Mesendoderm (in vitro differentiated cells): Measurements from ENCODE around the gene SDK2.

Experiments used
- DNase-seq: peaks from one replicate; pipeline ENCODE4 v3.0.0; 2013
- H2AK5ac ChIP-seq: 2 replicates; pipeline ENCODE4 v1.6.1; 2013; ENCODE audit warnings: low read length, inconsistent platforms
- H2BK120ac ChIP-seq: 2 replicates; pipeline ENCODE4 v1.6.1; 2013; ENCODE audit warnings: low read depth, mild to moderate bottlenecking, low read length, moderate library complexity, mixed read lengths
- H2BK15ac ChIP-seq: replicated peaks from 2 replicates; pipeline ENCODE4 v1.6.1; 2013; ENCODE audit warnings: low read depth, mild to moderate bottlenecking, moderate library complexity
- H2BK5ac ChIP-seq: 2 replicates; pipeline ENCODE4 v1.6.1; 2013; ENCODE audit warnings: low read length, inconsistent platforms
- H3K18ac ChIP-seq: 2 replicates; pipeline ENCODE4 v1.6.1; 2013; ENCODE audit warnings: mild to moderate bottlenecking, low read length, mixed read lengths
- H3K23ac ChIP-seq: one replicate; pipeline ENCODE4 v1.6.1; 2013; ENCODE audit warnings: low read length
- H3K27ac ChIP-seq: 2 replicates; pipeline ENCODE4 v1.5.1; 2013; ENCODE audit warnings: low read depth, mild to moderate bottlenecking, inconsistent platforms, low read length, moderate library complexity
- H3K27me3 ChIP-seq: 2 replicates; pipeline ENCODE4 v1.6.1; 2013; ENCODE audit warnings: low read length, control low read depth, mild to moderate bottlenecking, inconsistent platforms; ENCODE audit not compliant: insufficient read depth, poor library complexity
- H3K36me3 ChIP-seq: 2 replicates; pipeline ENCODE4 v1.6.1; 2013; ENCODE audit warnings: low read length, inconsistent platforms; ENCODE audit not compliant: control insufficient read depth, insufficient read depth
- H3K4ac ChIP-seq: one replicate; pipeline ENCODE4 v1.6.1; 2013; ENCODE audit warnings: low read depth, mild to moderate bottlenecking, low read length, moderate library complexity
- H3K4me1 ChIP-seq: 2 replicates; pipeline ENCODE4 v1.6.1; 2013; ENCODE audit warnings: low read depth, low read length, inconsistent platforms; ENCODE audit not compliant: control insufficient read depth
- H3K4me2 ChIP-seq: 2 replicates; pipeline ENCODE4 v1.6.1; 2013; ENCODE audit warnings: low read length
- H3K4me3 ChIP-seq: 2 replicates; pipeline ENCODE4 v1.5.1; 2013; ENCODE audit warnings: mild to moderate bottlenecking, low read length
- H3K56ac ChIP-seq: one replicate; pipeline ENCODE4 v1.6.1; 2013; ENCODE audit warnings: low read length
- H3K79me1 ChIP-seq: 2 replicates; pipeline ENCODE4 v1.6.1; 2013; ENCODE audit warnings: low read length, inconsistent platforms
- H3K79me2 ChIP-seq: 2 replicates; pipeline ENCODE4 v1.6.1; 2013; ENCODE audit warnings: mild to moderate bottlenecking, low read length; ENCODE audit not compliant: control insufficient read depth, insufficient read depth
- H3K9ac ChIP-seq: 2 replicates; pipeline ENCODE4 v1.6.1; 2013; ENCODE audit warnings: low read length, inconsistent platforms
- H4K5ac ChIP-seq: one replicate; pipeline ENCODE4 v1.6.1; 2013; ENCODE audit warnings: low read length
- H4K8ac ChIP-seq: one replicate; pipeline ENCODE4 v1.6.1; 2013; ENCODE audit warnings: low read depth, mild to moderate bottlenecking, control low read depth, low read length, moderate library complexity
- WGBS: extraction: QIAGEN DNeasy Blood & Tissue Kit; methylation state at CpG from one replicate; pipeline ENCODE4 v1.1.7; 2013; ENCODE audit warnings: low lambda C conversion rate, missing lambda C conversion rate; ENCODE audit not compliant: insufficient coverage; ENCODE audit errors: extremely low coverage; 5-methylcytosine and 5-hydroxymethylcytosine counted together

The SDK2 gene

DNA sequence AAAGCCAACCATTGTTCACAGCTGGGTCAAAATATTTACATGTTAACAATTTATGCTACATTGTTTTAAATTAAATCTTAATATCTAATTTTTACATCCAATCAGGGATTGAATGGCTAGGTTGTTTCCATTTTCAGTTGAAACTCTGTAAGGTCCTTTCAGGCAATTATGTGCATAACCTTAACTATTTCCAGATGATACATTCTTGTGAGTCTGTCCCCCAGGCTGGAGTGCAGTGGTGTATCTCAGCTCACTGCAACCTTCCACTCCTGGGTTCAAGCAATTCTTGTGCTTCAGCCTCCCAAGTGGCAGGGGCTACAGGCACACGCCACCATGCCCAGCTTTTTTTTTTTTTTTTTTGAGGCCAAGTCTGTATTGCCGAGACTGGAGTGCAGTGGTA is 342.9 kb downstream of the SDK2 start:
- H3K36me3 ChIP-seq, result peaks cover 2% of the 10 kb centered on the region
- peaks cover 13% of the 10 kb centered on the region for H3K4me1 ChIP-seq
- DNase-seq, result no peak
- no peak overlapping the region for H3K18ac ChIP-seq
- H3K4me2 ChIP-seq, result no peak overlapping the region
- H3K27me3 ChIP-seq, result no peaks in the 10 kb centered on the region
- H3K23ac ChIP-seq, result no peak overlapping the region
- no peak overlapping the region for H2BK5ac ChIP-seq
- WGBS, result no CpG with 5 or more reads among the region's 2 CpGs
- no peak overlapping the region for H2AK5ac ChIP-seq
- no peak overlapping the region for H3K9ac ChIP-seq
- peaks cover 26% of the 10 kb centered on the region for H3K79me1 ChIP-seq
- no peak overlapping the region for H2BK120ac ChIP-seq
- H3K56ac ChIP-seq, result no peak overlapping the region
- H4K5ac ChIP-seq, result no peak overlapping the region
- H4K8ac ChIP-seq, result no peak overlapping the region
- H3K27ac ChIP-seq, result no peak overlapping the region
- H3K4ac ChIP-seq, result no peak overlapping the region
- peaks cover 35% of the 10 kb centered on the region for H3K79me2 ChIP-seq
- no peak overlapping the region for H2BK15ac ChIP-seq
- H3K4me3 ChIP-seq, result no peak overlapping the region

DNA sequence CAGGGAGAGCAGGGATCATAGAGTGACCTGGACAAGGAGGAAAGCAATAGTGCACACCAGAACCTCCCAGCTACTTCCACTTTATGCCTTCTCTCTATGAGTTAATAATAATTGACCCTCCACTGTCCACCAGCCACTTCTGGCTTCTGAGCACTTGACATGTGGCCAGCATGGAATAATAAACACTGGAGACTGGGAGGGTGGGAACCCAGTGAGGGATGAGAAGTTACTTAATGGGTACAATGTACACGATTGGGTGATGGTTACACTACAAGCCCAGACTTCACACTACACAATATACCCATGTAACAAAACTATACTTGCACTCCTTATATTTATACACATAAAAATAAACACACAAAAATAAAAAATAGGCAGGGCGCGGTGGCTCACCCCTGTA is 343.9 kb downstream of the SDK2 start:
- Histone ChIP-seq H3K9ac (no peak overlapping the region), H3K56ac (no peak overlapping the region), H3K23ac (no peak overlapping the region), H3K4me1 (peaks cover 10% of the 10 kb centered on the region), H3K27ac (no peak overlapping the region), H2BK120ac (no peak overlapping the region), H3K18ac (no peak overlapping the region), H3K4me2 (no peak overlapping the region), H2AK5ac (no peak overlapping the region), H3K27me3 (no peaks in the 10 kb centered on the region), H2BK5ac (no peak overlapping the region), H2BK15ac (no peak overlapping the region), H3K4ac (no peak overlapping the region), H3K4me3 (no peak overlapping the region), H4K8ac (no peak overlapping the region), H3K79me1 (peaks cover 24% of the 10 kb centered on the region), H4K5ac (no peak overlapping the region), H3K36me3 (peaks cover 2% of the 10 kb centered on the region), H3K79me2 (peaks cover 31% of the 10 kb centered on the region)
- WGBS, result no CpG with 5 or more reads among the region's 3 CpGs
- no peak for DNase-seq

DNA sequence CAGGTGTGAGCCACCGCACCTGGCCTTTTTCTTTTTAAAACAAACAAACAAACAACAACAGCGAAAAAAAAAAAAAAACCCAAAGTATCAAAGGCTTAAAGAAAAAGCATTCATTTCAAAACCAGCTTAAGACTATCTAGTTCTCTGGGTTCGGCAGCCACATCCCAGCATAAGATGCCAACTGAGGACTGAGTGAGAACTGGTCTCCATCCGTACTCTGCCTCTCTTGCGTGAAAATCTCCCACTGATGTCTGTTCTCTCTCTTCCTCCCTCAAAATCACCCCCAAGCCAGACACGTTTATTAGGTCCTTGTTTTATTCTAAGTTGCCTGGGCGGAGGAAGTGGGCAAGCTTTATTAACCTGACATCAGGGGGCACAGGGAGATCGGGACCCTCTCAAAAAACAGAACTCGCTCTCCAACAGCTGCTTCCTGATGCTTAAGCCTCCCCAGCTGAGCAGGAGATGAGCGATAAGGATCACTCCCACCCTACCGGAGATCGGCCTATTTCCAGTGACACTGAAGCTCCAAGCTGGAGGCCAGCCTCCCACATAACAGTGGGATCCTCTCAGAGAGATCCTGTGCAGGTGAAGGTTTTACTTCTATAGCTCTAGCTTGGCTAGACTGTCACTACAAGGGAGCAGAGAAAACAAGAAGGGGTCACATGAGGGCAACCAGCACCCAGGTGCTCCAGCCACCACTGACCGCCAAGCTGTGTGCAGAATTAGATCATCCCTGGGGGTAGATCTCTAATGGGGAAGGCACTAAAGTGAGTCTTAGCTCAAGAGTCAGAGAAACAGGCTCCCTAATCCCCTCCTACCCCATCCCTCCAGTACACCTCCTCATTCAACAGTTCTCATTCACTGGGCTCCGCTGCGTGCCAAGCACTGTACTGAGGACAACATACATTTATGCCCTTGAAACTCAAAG is 346.0 kb downstream of the SDK2 start:
- Histone ChIP-seq H2AK5ac (no peak overlapping the region), H3K18ac (no peak overlapping the region), H3K4me2 (no peak overlapping the region), H4K5ac (no peak overlapping the region), H3K4me3 (no peak overlapping the region), H3K9ac (no peak overlapping the region), H3K79me1 (peaks cover 24% of the 10 kb centered on the region), H3K79me2 (peaks cover 24% of the 10 kb centered on the region), H2BK15ac (no peak overlapping the region), H3K4ac (no peak overlapping the region), H3K23ac (no peak overlapping the region), H2BK5ac (no peak overlapping the region), H3K27me3 (no peaks in the 10 kb centered on the region), H2BK120ac (no peak overlapping the region), H3K27ac (no peak overlapping the region), H3K36me3 (peaks cover 2% of the 10 kb centered on the region), H3K4me1 (peaks cover 3% of the 10 kb centered on the region), H3K56ac (peak overlapping the region; percentile 2), H4K8ac (no peak overlapping the region)
- DNase-seq, result peak; percentile 28
- WGBS, result no CpG with 5 or more reads among the region's 15 CpGs

GRCh38 chr17:73293480-73293911 is 350.7 kb downstream of the SDK2 start:
- H3K79me1 ChIP-seq, result peaks cover 39% of the 10 kb centered on the region
- no peak overlapping the region for H3K56ac ChIP-seq
- H3K18ac ChIP-seq, result no peak overlapping the region
- no peak overlapping the region for H4K5ac ChIP-seq
- no CpG with 5 or more reads among the region's 9 CpGs for WGBS
- H3K4me1 ChIP-seq, result peaks cover 4% of the 10 kb centered on the region
- no peaks in the 10 kb centered on the region for H3K27me3 ChIP-seq
- peaks cover 11% of the 10 kb centered on the region for H3K79me2 ChIP-seq
- H3K4me2 ChIP-seq, result no peak overlapping the region
- H3K23ac ChIP-seq, result no peak overlapping the region
- no peak overlapping the region for H2BK15ac ChIP-seq
- no peak overlapping the region for H3K4ac ChIP-seq
- no peak overlapping the region for H3K27ac ChIP-seq
- H2BK120ac ChIP-seq, result no peak overlapping the region
- H2BK5ac ChIP-seq, result no peak overlapping the region
- no peak for DNase-seq
- H3K4me3 ChIP-seq, result no peak overlapping the region
- H4K8ac ChIP-seq, result no peak overlapping the region
- no peak overlapping the region for H3K9ac ChIP-seq
- H2AK5ac ChIP-seq, result no peak overlapping the region
- peaks cover under 1% of the 10 kb centered on the region for H3K36me3 ChIP-seq

DNA sequence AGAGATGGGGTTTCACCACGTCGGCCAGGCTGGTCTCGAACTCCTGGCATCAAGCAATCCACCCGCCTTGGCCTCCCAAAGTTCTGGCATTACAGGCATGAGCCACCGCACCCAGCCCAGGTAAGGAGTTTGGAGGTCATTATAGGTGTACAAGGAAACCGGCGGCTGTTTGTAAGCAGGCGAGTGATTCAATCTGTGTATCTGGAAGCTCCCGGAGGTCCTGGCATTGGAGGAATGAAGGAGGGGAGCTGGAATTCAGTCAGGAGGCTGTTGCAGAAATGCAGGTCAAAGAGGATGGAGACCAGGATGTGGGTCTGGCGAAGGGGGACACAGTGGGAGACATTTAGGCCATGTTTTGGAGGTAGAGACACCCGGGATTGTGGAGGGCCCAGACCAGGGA is 351.2 kb downstream of the SDK2 start:
- no peak for DNase-seq
- Histone ChIP-seq H4K5ac (no peak overlapping the region), H3K56ac (no peak overlapping the region), H3K27me3 (no peaks in the 10 kb centered on the region), H2BK5ac (no peak overlapping the region), H3K4me2 (no peak overlapping the region), H4K8ac (no peak overlapping the region), H3K79me2 (peaks cover 7% of the 10 kb centered on the region), H2BK120ac (no peak overlapping the region), H3K79me1 (peaks cover 37% of the 10 kb centered on the region), H3K36me3 (no peaks in the 10 kb centered on the region), H3K23ac (no peak overlapping the region), H3K9ac (no peak overlapping the region), H2AK5ac (no peak overlapping the region), H3K4me3 (no peak overlapping the region), H3K4me1 (peaks cover 2% of the 10 kb centered on the region), H3K27ac (no peak overlapping the region), H3K18ac (no peak overlapping the region), H3K4ac (no peak overlapping the region), H2BK15ac (no peak overlapping the region)
- no CpG with 5 or more reads among the region's 11 CpGs for WGBS
